ENCODE data around the gene GSTT4. TPM values are rescaled to one million over a fixed set of nuclear protein-coding genes. Genes with fewer than 3 reads are reported as not detected.
"Not testable (repeated sequence)": the region's sequence is repeated elsewhere in the genome, so short reads cannot be mapped to it uniquely, and the experiment has no call there.

Gene GSTT4
- total RNA-seq, 2 experiments from 2014 or later: not detected

DNA sequence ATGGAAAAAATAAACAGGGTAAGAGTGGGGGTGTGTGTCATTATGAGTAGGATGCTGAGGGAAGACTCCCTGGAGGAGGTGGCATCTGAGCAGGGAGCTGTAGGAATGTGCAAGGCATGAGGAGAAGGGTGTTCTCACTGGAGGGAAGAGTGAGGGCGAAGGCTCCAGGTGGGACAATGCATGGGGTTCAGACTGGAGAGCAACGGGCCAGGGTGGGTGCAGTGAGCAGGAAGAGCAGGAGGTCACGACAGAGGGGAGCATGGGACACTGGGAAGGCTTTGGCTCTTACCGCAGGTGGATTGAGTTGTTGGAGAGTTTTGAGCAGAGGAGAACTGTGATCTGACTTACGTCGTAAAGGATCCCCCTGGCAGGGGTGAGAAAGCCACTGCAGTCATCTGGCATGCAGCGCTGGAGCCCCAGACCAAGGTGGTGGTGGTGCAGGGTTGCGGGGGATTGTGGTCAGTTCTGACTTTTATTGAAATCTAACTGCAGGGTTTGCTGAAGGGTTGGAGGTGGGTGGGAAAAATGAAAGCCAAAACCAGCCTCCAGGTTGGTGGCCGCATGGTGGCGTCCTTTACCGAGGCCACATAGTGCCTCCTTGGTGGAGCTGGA lies 52.4 kb downstream of the GSTT4 start:
- intact Hi-C loops (cut with micrococcal nuclease; ENCODE audit: unreplicated experiment): loop anchor here (5.0 kb wide), 1 partner anchor 39 kb away; no protein-coding TSS in a partner anchor
- H4K20me1 ChIP-seq (ENCODE audit: insufficient read depth, low read length); POLR2A ChIA-PET; H2AFZ ChIP-seq (ENCODE audit: low read length); H3K4me3 ChIP-seq (ENCODE audit: low read depth, low read length, poor library complexity, severe bottlenecking); H3K9me3 ChIP-seq (ENCODE audit: low read length); H3K9me2 ChIP-seq (ENCODE audit: insufficient read depth, low read length); H3K27ac ChIP-seq (ENCODE audit: low read depth, low read length, poor library complexity, severe bottlenecking); H3K4me2 ChIP-seq (ENCODE audit: low read length); H3K4me1 ChIP-seq (ENCODE audit: insufficient read depth, low read length, poor library complexity, severe bottlenecking); H3K36me3 ChIP-seq (ENCODE audit: insufficient read depth, low read length); BruUV-seq (replicated peaks); DNase-seq (ENCODE audit: low spot score); H3K79me2 ChIP-seq (ENCODE audit: insufficient read depth, low read depth, low read length); CTCF ChIA-PET (ENCODE audit: unreplicated experiment): not testable (repeated sequence)

GRCh38 chr22:23951383-23951782 lies 53.9 kb downstream of the GSTT4 start:
- H3K79me2 ChIP-seq (ENCODE audit: insufficient read depth, low read depth, low read length); H3K9me3 ChIP-seq (ENCODE audit: low read length); CTCF ChIA-PET (ENCODE audit: unreplicated experiment); H3K9me2 ChIP-seq (ENCODE audit: insufficient read depth, low read length); H2AFZ ChIP-seq (ENCODE audit: low read length); POLR2A ChIA-PET; H3K4me1 ChIP-seq (ENCODE audit: insufficient read depth, low read length, poor library complexity, severe bottlenecking); DNase-seq (ENCODE audit: low spot score); H3K4me3 ChIP-seq (ENCODE audit: low read depth, low read length, poor library complexity, severe bottlenecking); H4K20me1 ChIP-seq (ENCODE audit: insufficient read depth, low read length); BruUV-seq (replicated peaks); H3K36me3 ChIP-seq (ENCODE audit: insufficient read depth, low read length); H3K27ac ChIP-seq (ENCODE audit: low read depth, low read length, poor library complexity, severe bottlenecking); H3K4me2 ChIP-seq (ENCODE audit: low read length): not testable (repeated sequence)
- intact Hi-C loops (cut with micrococcal nuclease; ENCODE audit: unreplicated experiment): loop anchor here (5.0 kb wide), 1 partner anchor 41 kb away; no protein-coding TSS in a partner anchor

DNA sequence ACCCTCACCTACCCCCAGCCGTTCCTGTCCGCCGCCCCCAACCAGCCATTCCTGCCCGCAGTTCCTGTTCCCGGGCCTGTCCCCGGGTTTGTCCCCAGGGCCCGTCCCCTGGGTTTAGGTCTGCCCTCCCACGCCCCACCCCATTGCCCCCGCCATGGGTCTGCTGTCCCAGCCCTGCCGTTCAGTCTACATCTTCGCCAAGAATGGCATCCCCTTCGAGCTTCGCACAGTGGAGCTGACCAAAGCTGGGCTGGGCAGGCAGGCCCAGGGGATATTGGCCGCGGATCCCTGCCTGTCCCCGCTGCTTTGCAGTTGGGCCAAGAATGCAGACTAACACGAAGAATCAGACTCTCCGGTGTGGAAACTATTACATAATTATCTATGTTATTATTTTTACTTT lies 55.5 kb downstream of the GSTT4 start:
- H3K27ac ChIP-seq (ENCODE audit: low read depth, low read length, poor library complexity, severe bottlenecking); CTCF ChIA-PET (ENCODE audit: unreplicated experiment); H3K9me3 ChIP-seq (ENCODE audit: low read length); POLR2A ChIA-PET; H2AFZ ChIP-seq (ENCODE audit: low read length); H3K4me3 ChIP-seq (ENCODE audit: low read depth, low read length, poor library complexity, severe bottlenecking); BruUV-seq (replicated peaks); H3K36me3 ChIP-seq (ENCODE audit: insufficient read depth, low read length); H3K4me1 ChIP-seq (ENCODE audit: insufficient read depth, low read length, poor library complexity, severe bottlenecking); H3K9me2 ChIP-seq (ENCODE audit: insufficient read depth, low read length); H3K4me2 ChIP-seq (ENCODE audit: low read length); DNase-seq (ENCODE audit: low spot score); H3K79me2 ChIP-seq (ENCODE audit: insufficient read depth, low read depth, low read length); H4K20me1 ChIP-seq (ENCODE audit: insufficient read depth, low read length): not testable (repeated sequence)
- intact Hi-C loops (cut with micrococcal nuclease; ENCODE audit: unreplicated experiment): loop anchor here (5.0 kb wide), 1 partner anchor 43 kb away; no protein-coding TSS in a partner anchor

Other genes starting within 250 kb of the GSTT4 start
- 1.0 and 1.7 TPM in 2 replicates for gene C22orf15, start 242.5 kb downstream of the GSTT4 start, total RNA-seq (2014; rRNA removed; shearing (Covaris generic))
- gene C22orf15, start 242.5 kb downstream of the GSTT4 start, total RNA-seq (2022): 0.86 and 1.3 TPM in 2 replicates
- 50.8 and 54.6 TPM in 2 replicates for gene CHCHD10, start 237.5 kb downstream of the GSTT4 start, total RNA-seq (2014; rRNA removed; shearing (Covaris generic))
- 191 and 252 TPM in 2 replicates for gene CHCHD10, start 237.5 kb downstream of the GSTT4 start, total RNA-seq (2022)
- gene MMP11, start 232.6 kb downstream of the GSTT4 start, total RNA-seq (2014; rRNA removed; shearing (Covaris generic)): 10.0 and 12.9 TPM in 2 replicates
- 6.3 and 9.2 TPM in 2 replicates for gene MMP11, start 232.6 kb downstream of the GSTT4 start, total RNA-seq (2022)
- gene SMARCB1, start 218.5 kb downstream of the GSTT4 start, total RNA-seq (2014; rRNA removed; shearing (Covaris generic)): 265 and 297 TPM in 2 replicates
- gene SMARCB1, start 218.5 kb downstream of the GSTT4 start, total RNA-seq (2022): 242 and 252 TPM in 2 replicates
- gene DERL3, start 166.4 kb downstream of the GSTT4 start, total RNA-seq (2014; rRNA removed; shearing (Covaris generic)): 34.6 and 44.6 TPM in 2 replicates
- 52.1 and 64.1 TPM in 2 replicates for gene DERL3, start 166.4 kb downstream of the GSTT4 start, total RNA-seq (2022)
- 16.0 and 16.4 TPM in 2 replicates for gene SLC2A11, start 147.6 kb downstream of the GSTT4 start, total RNA-seq (2014; rRNA removed; shearing (Covaris generic))
- gene SLC2A11, start 147.6 kb downstream of the GSTT4 start, total RNA-seq (2022): 41.6 and 50.2 TPM in 2 replicates
- 861 and 1,440 TPM in 2 replicates for gene MIF, start 111.1 kb downstream of the GSTT4 start, total RNA-seq (2014; rRNA removed; shearing (Covaris generic))
- 1,078 and 1,202 TPM in 2 replicates for gene MIF, start 111.1 kb downstream of the GSTT4 start, total RNA-seq (2022)
- gene GSTT2B, start 44.3 kb downstream of the GSTT4 start, total RNA-seq (2014; rRNA removed; shearing (Covaris generic)): not detected in 2 replicates
- not detected in 2 replicates for gene GSTT2B, start 44.3 kb downstream of the GSTT4 start, total RNA-seq (2022)
- 2.4 and 4.6 TPM in 2 replicates for gene DDTL, start 38.6 kb downstream of the GSTT4 start, total RNA-seq (2014; rRNA removed; shearing (Covaris generic))
- gene DDTL, start 38.6 kb downstream of the GSTT4 start, total RNA-seq (2022): 3.7 and 4.1 TPM in 2 replicates
- gene DDT, start 31.0 kb downstream of the GSTT4 start, total RNA-seq (2014; rRNA removed; shearing (Covaris generic)): 168 and 252 TPM in 2 replicates
- 161 and 182 TPM in 2 replicates for gene DDT, start 31.0 kb downstream of the GSTT4 start, total RNA-seq (2022)
- not detected in 2 replicates for gene GSTT2, start 25.3 kb downstream of the GSTT4 start, total RNA-seq (2014; rRNA removed; shearing (Covaris generic))
- not detected in 2 replicates for gene GSTT2, start 25.3 kb downstream of the GSTT4 start, total RNA-seq (2022)
- gene CABIN1, start 5.9 kb upstream of the GSTT4 start, total RNA-seq (2014; rRNA removed; shearing (Covaris generic)): 64.5 and 73.0 TPM in 2 replicates
- 76.9 and 87.0 TPM in 2 replicates for gene CABIN1, start 5.9 kb upstream of the GSTT4 start, total RNA-seq (2022)
- gene SUSD2, start 176.0 kb upstream of the GSTT4 start, total RNA-seq (2014; rRNA removed; shearing (Covaris generic)): 0.41 and 0.54 TPM in 2 replicates
- gene SUSD2, start 176.0 kb upstream of the GSTT4 start, total RNA-seq (2022): 0.38 and 0.39 TPM in 2 replicates
- gene GGT5, start 239.6 kb upstream of the GSTT4 start, total RNA-seq (2014; rRNA removed; shearing (Covaris generic)): 0.06 and 0.10 TPM in 2 replicates
- not detected in 2 replicates for gene GGT5, start 239.6 kb upstream of the GSTT4 start, total RNA-seq (2022)

All from OCI-LY7 (cell line).